ENCODE data around the gene RNF13.

GRCh38 chr3:149828390-149828789 is 15.4 kb downstream of the RNF13 start:
- TF ChIP-seq CTCF (IDR thresholded peaks at IDR 0.05), result no peak
- no peak for TF ChIP-seq EP300 (IDR thresholded peaks at IDR 0.05)
- no peak for TF ChIP-seq POLR2A (IDR thresholded peaks at IDR 0.05)
